Inflammatory macrophage treated with lipopolysaccharide for 1 hour (primary cell): ENCODE measurements around the gene TEX36.
"Not testable (repeated sequence)": the region's sequence is repeated elsewhere in the genome, so short reads cannot be mapped to it uniquely, and the experiment has no call there.

Experiments
- DNase-seq, 2 donors: peaks; one replicate each; pipeline ENCODE4 v3.0.0-alpha.2; 2020 to 2022

The TEX36 gene

GRCh38 chr10:125628104-125629049 is 54.6 kb downstream of the TEX36 start:
- no peak for DNase-seq

- no peak for DNase-seq
These were observed 55.3 kb downstream of the TEX36 start for GRCh38 chr10:125627646-125628045.

- DNase-seq, result no peak
These were observed 56.3 kb downstream of the TEX36 start for GRCh38 chr10:125626671-125627070.

GRCh38 chr10:125625586-125625985 is 57.4 kb downstream of the TEX36 start:
- DNase-seq, result no peak

GRCh38 chr10:125624800-125625199 is 58.2 kb downstream of the TEX36 start:
- DNase-seq, result no peak

- DNase-seq, result no peak
These were observed 61.9 kb downstream of the TEX36 start for GRCh38 chr10:125621052-125621451.

- DNase-seq, result no peak
These were observed 62.6 kb downstream of the TEX36 start for GRCh38 chr10:125620401-125620800.

GRCh38 chr10:125613062-125613461 is 69.9 kb downstream of the TEX36 start:
- not testable (repeated sequence) for DNase-seq

- DNase-seq, result no peak
These were observed 71.2 kb downstream of the TEX36 start for GRCh38 chr10:125611756-125612155.

GRCh38 chr10:125611216-125611615 is 71.7 kb downstream of the TEX36 start:
- no peak for DNase-seq

GRCh38 chr10:125609859-125610258 is 73.1 kb downstream of the TEX36 start:
- DNase-seq, result no peak

GRCh38 chr10:125608474-125608873 is 74.5 kb downstream of the TEX36 start:
- no peak for DNase-seq

GRCh38 chr10:125607689-125608290 is 75.2 kb downstream of the TEX36 start:
- no peak for DNase-seq

GRCh38 chr10:125606414-125607010 is 76.5 kb downstream of the TEX36 start:
- no peak for DNase-seq
